ENCODE data around the gene ANKS6.

The ANKS6 gene

DNA sequence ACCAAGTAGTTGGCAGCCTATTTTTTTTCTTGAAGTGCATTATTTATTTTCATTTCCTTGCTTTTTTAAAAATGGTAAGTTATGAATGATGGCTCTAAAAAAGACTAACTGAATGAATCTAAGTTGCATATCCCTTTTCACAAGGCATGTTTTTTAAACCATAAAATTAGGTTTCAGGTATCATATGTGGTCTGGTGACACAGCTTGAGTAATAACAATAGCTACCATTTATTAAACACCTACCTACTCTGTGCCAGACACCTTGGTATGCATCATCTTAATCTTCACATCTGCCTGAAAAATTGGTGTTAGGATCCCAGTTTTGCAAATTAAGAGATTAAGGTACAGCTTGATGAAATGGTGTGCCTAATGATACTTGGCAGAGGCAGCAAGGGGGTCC is 83.4 kb downstream of the ANKS6 start:
- CTCF ChIA-PET = interaction anchor here (1.1 kb wide), 1 partner anchor 11 kb away, joined by 3 read pairs; no protein-coding TSS in a partner anchor
- DNase-seq (ENCODE audit: extremely low spot score) = no peak
- TF ChIP-seq, protein P1, sequence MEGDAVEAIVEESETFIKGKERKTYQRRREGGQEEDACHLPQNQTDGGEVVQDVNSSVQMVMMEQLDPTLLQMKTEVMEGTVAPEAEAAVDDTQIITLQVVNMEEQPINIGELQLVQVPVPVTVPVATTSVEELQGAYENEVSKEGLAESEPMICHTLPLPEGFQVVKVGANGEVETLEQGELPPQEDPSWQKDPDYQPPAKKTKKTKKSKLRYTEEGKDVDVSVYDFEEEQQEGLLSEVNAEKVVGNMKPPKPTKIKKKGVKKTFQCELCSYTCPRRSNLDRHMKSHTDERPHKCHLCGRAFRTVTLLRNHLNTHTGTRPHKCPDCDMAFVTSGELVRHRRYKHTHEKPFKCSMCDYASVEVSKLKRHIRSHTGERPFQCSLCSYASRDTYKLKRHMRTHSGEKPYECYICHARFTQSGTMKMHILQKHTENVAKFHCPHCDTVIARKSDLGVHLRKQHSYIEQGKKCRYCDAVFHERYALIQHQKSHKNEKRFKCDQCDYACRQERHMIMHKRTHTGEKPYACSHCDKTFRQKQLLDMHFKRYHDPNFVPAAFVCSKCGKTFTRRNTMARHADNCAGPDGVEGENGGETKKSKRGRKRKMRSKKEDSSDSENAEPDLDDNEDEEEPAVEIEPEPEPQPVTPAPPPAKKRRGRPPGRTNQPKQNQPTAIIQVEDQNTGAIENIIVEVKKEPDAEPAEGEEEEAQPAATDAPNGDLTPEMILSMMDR (IDR thresholded peaks at IDR 0.05; ENCODE audit: control extremely low read depth, extremely low read depth, low read depth, missing control alignments) = no peak
- POLR2A ChIA-PET = no interaction called here

DNA sequence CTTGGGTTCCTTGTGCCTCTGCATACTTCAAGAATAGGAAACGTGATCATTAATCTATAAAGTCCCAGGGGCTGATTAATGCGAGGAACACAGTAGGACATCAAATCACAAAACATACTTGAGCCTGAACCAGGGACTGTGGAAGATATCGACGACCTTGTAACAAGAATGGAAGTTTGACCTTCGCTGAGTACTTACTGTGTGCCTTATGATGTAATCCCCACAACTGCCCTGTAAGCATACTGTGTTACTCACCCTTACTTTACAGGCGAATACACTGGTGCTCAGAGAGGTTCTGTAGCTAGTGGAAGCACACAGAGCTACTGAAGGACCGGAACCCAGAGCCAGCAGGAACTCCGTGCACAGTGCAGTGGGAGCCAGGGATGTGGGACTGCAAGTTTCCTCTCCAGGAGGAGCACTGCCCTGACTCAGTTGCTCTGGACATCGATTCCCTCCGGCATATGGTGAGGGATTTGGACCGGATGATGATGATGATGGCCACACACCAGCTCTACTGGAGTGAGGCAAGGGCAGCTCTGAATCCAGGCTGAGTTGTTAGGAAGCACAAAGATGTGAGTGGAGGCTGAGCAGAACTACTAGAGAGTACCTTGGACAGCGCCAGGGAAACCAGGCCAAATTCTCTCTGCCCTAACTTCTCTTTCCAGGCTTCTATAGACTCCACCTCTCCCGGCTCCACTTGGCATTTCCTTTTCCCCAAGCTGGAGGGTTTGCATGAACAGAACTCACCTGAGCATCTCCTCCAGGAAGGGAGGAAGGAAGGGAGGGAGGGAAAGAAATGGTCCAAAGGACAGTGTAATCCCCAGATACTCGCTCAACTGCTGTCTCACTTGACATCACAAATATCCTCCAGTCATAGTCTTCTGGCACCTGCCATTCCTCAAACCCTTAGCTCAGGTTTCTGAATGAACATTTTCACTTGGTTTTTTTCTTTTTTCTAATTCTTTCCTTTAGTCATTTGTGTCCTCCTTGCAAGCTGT is 86.1 kb downstream of the ANKS6 start:
- DNase-seq (ENCODE audit: extremely low spot score) = no peak
- ChIA-PET CTCF (no interaction called here), POLR2A (no interaction called here)
- TF ChIP-seq, protein P1 (IDR thresholded peaks at IDR 0.05; ENCODE audit: control extremely low read depth, extremely low read depth, low read depth, missing control alignments) = no peak

DNA sequence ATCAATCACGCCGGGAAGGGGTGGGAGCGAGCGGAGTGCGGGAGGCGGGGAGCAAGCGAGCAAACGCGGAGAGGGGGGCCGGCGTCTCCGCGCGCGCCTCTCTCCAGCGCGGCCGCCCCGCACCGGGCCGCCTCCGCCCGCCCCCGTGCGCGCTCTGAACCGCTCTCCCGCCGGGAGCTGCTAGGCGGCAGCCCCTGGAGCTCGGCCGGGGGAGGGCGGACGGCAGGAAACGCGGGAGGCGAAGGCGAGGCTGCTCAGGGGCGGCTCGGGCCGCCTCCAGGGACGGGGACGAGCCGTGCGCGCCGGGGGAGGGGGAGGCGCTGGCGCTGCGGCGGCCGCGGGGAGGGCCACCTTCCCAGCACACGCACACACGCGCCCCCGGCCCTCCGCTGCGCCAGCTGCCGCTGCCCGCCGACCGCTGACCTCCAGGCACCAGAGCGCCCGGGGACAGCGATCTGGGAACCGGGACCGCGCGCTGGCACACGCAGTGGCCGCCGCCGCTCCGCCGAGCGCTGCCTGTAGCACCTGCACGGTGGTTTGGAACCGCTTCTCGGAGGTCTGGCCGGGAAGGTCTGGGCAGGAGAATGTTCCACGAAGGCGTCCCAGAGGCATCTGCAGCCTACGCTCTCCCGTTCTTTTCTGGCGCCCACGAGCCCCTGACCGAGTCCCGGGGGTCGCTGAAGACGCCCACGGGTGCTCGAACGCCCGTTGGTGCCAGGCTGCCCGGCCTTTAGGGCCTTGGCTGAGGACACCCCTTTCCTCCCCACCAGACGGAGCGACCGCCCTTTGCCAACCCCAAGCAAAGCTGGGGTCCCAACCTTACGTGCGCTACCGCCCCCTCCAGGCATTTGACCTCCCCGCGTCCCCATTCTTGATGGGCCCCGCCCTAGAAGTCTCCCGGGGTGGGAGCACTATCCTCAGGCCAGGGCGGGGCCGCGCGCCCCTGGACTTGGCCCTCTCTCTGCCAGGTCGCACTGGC is 87.1 kb downstream of the ANKS6 start, which contains the start of gene GABBR2:
Gene GABBR2, minus strand, starts transcription at position 3 of the 979 bp plus-strand sequence. CDS start 198 bp downstream, outside the sequence.
- DNase-seq (ENCODE audit: extremely low spot score) = no peak
- TF ChIP-seq, protein P1 (IDR thresholded peaks at IDR 0.05; ENCODE audit: control extremely low read depth, extremely low read depth, low read depth, missing control alignments) = no peak
- POLR2A ChIA-PET = no interaction called here
- CTCF ChIA-PET = no interaction called here

DNA sequence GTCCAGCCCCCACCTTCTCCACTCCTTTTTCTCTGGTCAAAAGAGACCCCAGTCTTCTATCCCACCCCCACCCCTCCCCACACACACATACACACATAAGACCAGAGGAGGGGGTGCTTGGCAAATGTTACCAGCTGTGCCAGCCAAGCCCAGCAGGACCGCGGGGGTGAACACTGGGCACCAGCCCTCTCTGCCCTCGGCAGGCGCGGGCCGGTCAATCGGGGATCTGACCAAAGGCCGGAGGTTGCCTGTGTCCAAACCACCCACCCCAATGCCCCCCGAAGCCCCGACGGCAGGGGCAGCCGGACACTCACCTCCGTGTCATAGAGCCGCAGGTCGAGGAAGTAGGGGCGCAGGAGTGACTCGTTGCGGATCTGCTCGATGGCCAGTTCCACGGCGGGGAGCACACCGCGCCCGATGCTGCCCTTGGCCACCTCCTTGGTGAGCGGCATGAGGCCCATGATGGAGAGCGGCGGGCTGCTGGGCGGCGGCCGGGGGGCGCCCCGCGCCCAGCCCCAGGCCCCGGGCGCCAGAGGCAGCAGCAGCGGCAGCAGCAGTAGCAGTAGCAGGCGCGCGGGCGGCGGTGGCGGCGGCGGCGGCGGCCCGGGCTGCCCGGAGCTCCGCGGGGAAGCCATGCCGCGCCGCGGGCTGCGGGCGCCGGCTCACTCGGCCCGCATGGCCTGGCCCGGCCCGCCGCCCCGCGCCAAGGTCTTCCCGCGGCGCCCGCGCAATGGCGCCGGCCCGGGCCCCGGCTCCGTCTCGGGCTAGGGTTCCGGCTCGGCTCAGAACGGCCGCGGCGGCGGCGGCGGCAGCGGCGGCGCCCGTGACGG is 88.0 kb downstream of the ANKS6 start:
- ChIA-PET CTCF (no interaction called here), POLR2A (no interaction called here)
- TF ChIP-seq, protein P1 (IDR thresholded peaks at IDR 0.05; ENCODE audit: control extremely low read depth, extremely low read depth, low read depth, missing control alignments) = no peak
- DNase-seq (ENCODE audit: extremely low spot score) = no peak

DNA sequence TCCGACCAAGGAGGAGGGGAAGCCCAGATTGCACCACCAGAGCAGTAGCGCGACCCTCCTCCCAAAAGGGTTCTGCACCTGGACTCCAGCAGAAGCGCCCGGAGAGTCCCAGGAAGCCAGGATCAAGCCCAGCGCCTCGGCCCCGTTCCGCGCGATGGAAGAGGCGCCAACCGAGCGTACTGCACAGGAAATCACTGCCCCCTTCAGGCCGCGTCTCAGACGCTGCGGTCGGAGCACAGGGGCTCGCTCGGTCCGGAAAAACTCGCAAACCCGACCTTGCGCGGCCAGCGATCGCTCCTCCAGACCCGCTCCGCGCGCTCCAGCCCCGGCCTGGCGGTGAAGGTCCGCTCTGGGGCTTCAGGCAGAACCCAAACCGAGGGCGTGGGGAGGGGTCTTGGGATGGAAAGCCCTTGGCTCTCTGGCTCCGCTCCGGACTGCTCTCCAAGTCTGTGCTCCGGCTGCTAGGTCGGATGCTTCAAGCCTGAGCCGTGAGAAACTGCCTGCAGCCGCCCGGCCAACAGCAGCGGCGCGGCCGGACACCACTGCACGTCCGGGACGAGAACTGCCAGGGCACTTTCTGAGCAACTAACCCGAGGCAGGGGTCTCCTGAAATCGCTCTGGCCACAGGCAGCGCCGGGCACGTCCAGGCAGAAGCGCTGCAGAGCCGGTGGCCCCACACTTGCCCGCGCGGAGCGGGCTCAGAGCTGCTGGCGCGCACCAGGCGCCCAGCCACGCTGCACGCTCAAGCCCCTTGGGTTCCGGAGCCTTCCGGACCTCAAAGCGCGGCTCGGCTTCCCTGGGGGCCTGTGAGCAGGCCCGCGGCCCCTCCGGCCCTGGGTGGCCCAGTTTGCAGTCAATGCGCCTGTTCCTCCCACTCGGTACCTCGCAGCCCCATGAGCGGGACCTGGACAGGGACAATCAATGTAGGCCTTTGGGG is 88.9 kb downstream of the ANKS6 start:
- TF ChIP-seq, protein P1 (IDR thresholded peaks at IDR 0.05; ENCODE audit: control extremely low read depth, extremely low read depth, low read depth, missing control alignments) = peak; percentile 34
- peak; percentile 49 for DNase-seq (ENCODE audit: extremely low spot score)
- CTCF ChIA-PET = interaction anchor here (0.8 kb wide), 1 partner anchor 170 kb away, joined by 3 read pairs; no protein-coding TSS in a partner anchor
- POLR2A ChIA-PET = no interaction called here

Data from GM10248 (cell line).